Embryonic facial prominence (tissue), 1 donor: ENCODE results near the gene ABCB4.
"Not testable (repeated sequence)": the region's sequence is repeated elsewhere in the genome, so short reads cannot be mapped to it uniquely, and the experiment has no call there.

Experiments used
- DNase-seq: peaks from one replicate; pipeline ENCODE4 v3.0.0-alpha.2; 2016; ENCODE audit errors: extremely low spot score

ABCB4 gene

GRCh38 chr7:87476179-87476557 lies 688 bp upstream of the ABCB4 start:
- DNase-seq, result no peak

GRCh38 chr7:87474533-87475358 lies 734 bp downstream of the ABCB4 start:
- no peak for DNase-seq

GRCh38 chr7:87473986-87474385 lies 1.5 kb downstream of the ABCB4 start:
- no peak for DNase-seq

- no peak for DNase-seq
These were observed 2.3 kb downstream of the ABCB4 start for GRCh38 chr7:87473192-87473591.

- DNase-seq, result no peak
These were observed 4.0 kb downstream of the ABCB4 start for GRCh38 chr7:87471473-87471872.

GRCh38 chr7:87469204-87469603 lies 6.3 kb downstream of the ABCB4 start:
- DNase-seq, result not testable (repeated sequence)

GRCh38 chr7:87465534-87465880 lies 10.0 kb downstream of the ABCB4 start:
- not testable (repeated sequence) for DNase-seq

- not testable (repeated sequence) for DNase-seq
These were observed 10.5 kb downstream of the ABCB4 start for GRCh38 chr7:87464830-87465533.

- DNase-seq, result no peak
These were observed 11.5 kb downstream of the ABCB4 start for GRCh38 chr7:87463982-87464381.

GRCh38 chr7:87460444-87460843 lies 15.0 kb downstream of the ABCB4 start:
- DNase-seq, result not testable (repeated sequence)

GRCh38 chr7:87459941-87460340 lies 15.5 kb downstream of the ABCB4 start:
- no peak for DNase-seq

- no peak for DNase-seq
These were observed 17.3 kb downstream of the ABCB4 start for GRCh38 chr7:87458148-87458547.

- DNase-seq, result no peak
These were observed 19.2 kb downstream of the ABCB4 start for GRCh38 chr7:87456247-87456646.

- DNase-seq, result no peak
These were observed 23.2 kb downstream of the ABCB4 start for GRCh38 chr7:87452279-87452678.

GRCh38 chr7:87451187-87451586 lies 24.3 kb downstream of the ABCB4 start:
- DNase-seq, result no peak

- no peak for DNase-seq
These were observed 24.8 kb downstream of the ABCB4 start for GRCh38 chr7:87450706-87451105.

- DNase-seq, result no peak
These were observed 27.1 kb downstream of the ABCB4 start for GRCh38 chr7:87448388-87448787.

- no peak for DNase-seq
These were observed 28.3 kb downstream of the ABCB4 start for GRCh38 chr7:87447116-87447635.

- DNase-seq, result no peak
These were observed 29.6 kb downstream of the ABCB4 start for GRCh38 chr7:87445897-87446296.

GRCh38 chr7:87435546-87435945 lies 39.9 kb downstream of the ABCB4 start:
- DNase-seq, result no peak

GRCh38 chr7:87432536-87432935 lies 42.9 kb downstream of the ABCB4 start:
- no peak for DNase-seq

GRCh38 chr7:87427288-87427687 lies 48.2 kb downstream of the ABCB4 start:
- DNase-seq, result no peak

GRCh38 chr7:87426160-87426559 lies 49.3 kb downstream of the ABCB4 start:
- no peak for DNase-seq
